H1 (cell line): Measurements from ENCODE around the gene NOC2L. TPM values are rescaled to one million over a fixed set of nuclear protein-coding genes. Genes with fewer than 3 reads are reported as not detected.
A peak's percentile ranks its signal among the peaks of the same experiment; 100 is the strongest.

Source experiments
- ATF2 ChIP-seq: IDR thresholded peaks from 2 replicates; pipeline ENCODE4 v1.6.1; 2012; ENCODE audit warnings: low read length, inconsistent platforms
- ATF3 ChIP-seq: IDR thresholded peaks from 2 replicates; pipeline ENCODE4 v1.6.1; 2011; ENCODE audit warnings: low read depth, mild to moderate bottlenecking, low read length; ENCODE audit not compliant: insufficient read depth
- BCL11A ChIP-seq, 2 experiments: IDR thresholded peaks; one replicate each; pipeline ENCODE4 v1.6.1; 2011; ENCODE audit warnings: low read depth in 2 of 2, low read length in 2 of 2, mild to moderate bottlenecking in 2 of 2
- BRCA1 ChIP-seq: IDR thresholded peaks from 2 replicates; pipeline ENCODE4 v1.6.1; 2012; ENCODE audit warnings: low read depth, low read length, improper control_type of control experiment
- CBX5 ChIP-seq: fragments of 300-800, 300-1000 bp; sonication (generic); IDR thresholded peaks from 2 replicates; pipeline ENCODE4 v1.7.1; 2016; ENCODE audit warnings: antibody characterized with exemption, low read length, low read depth
- CBX8 ChIP-seq: fragments of 300-800, 300-1000 bp; sonication (generic); IDR thresholded peaks from 2 replicates; pipeline ENCODE4 v1.7.1; 2016; ENCODE audit warnings: low read depth, low read length, borderline replicate concordance
- CREB1 ChIP-seq: IDR thresholded peaks from 2 replicates; pipeline ENCODE4 v1.6.1; 2012; ENCODE audit warnings: inconsistent platforms
- E2F6 ChIP-seq: IDR thresholded peaks from 2 replicates; pipeline ENCODE4 v1.6.1; 2012; ENCODE audit warnings: inconsistent platforms
- FOSL1 ChIP-seq: IDR thresholded peaks from 2 replicates; pipeline ENCODE4 v1.6.1; 2011; ENCODE audit warnings: mild to moderate bottlenecking, low read depth, low read length, moderate library complexity; ENCODE audit not compliant: insufficient read depth
- GTF2F1 ChIP-seq: IDR thresholded peaks from 2 replicates; pipeline ENCODE4 v1.6.1; 2012; ENCODE audit warnings: low read depth, low read length, improper control_type of control experiment, borderline replicate concordance
- HDAC2 ChIP-seq, 2 experiments: fragments of 300-600 bp in 1 of 2; sonication (generic) in 1 of 2; IDR thresholded peaks; 2 replicates each; pipeline ENCODE4 v1.6.1; 2011 to 2012; ENCODE audit warnings: low read depth in 2 of 2, low read length in 2 of 2, mild to moderate bottlenecking in 2 of 2, moderate library complexity in 2 of 2, borderline replicate concordance in 1 of 2, inconsistent platforms in 1 of 2
- HDAC6 ChIP-seq: IDR thresholded peaks from one replicate; pipeline ENCODE4 v1.7.1; 2012; ENCODE audit warnings: low read depth, mild to moderate bottlenecking, inconsistent platforms, low read length, moderate library complexity
- JUND ChIP-seq: IDR thresholded peaks from 2 replicates; pipeline ENCODE4 v1.6.1; 2011; ENCODE audit warnings: mild to moderate bottlenecking, improper control_type of control experiment, low read length
- KDM1A ChIP-seq: fragments of 200-600, 300-600 bp; sonication (generic); IDR thresholded peaks from 2 replicates; pipeline ENCODE4 v1.7.1; 2016; ENCODE audit warnings: mild to moderate bottlenecking, low read length, borderline replicate concordance
- PHF8 ChIP-seq: fragments of 200-600 bp; sonication (generic); conservative IDR thresholded peaks from 2 replicates; pipeline ENCODE4 v1.7.1; 2012; ENCODE audit warnings: low read depth, mild to moderate bottlenecking, inconsistent platforms, low read length, moderate library complexity
- POLR2A ChIP-seq, 2 experiments: IDR thresholded peaks; 1 replicate in 1 of 2; 2 replicates in 1 of 2; pipeline ENCODE4 v1.6.1; 2011; ENCODE audit warnings: low read depth in 2 of 2, low read length in 2 of 2, mild to moderate bottlenecking in 2 of 2; ENCODE audit errors: control extremely low read depth in 1 of 2
- POLR2AphosphoS5 ChIP-seq: IDR thresholded peaks from 2 replicates; pipeline ENCODE4 v1.6.1; 2011; ENCODE audit warnings: low read depth, low read length
- SIX5 ChIP-seq: IDR thresholded peaks from 2 replicates; pipeline ENCODE4 v1.6.1; 2011; ENCODE audit warnings: mild to moderate bottlenecking, low read depth, low read length
- TBP ChIP-seq: IDR thresholded peaks from 2 replicates; pipeline ENCODE4 v1.6.1; 2011; ENCODE audit warnings: low read depth, low read length, improper control_type of control experiment
- TCF12 ChIP-seq: IDR thresholded peaks from 2 replicates; pipeline ENCODE4 v1.6.1; 2011; ENCODE audit warnings: low read depth, mild to moderate bottlenecking, low read length
- USF2 ChIP-seq: IDR thresholded peaks from 2 replicates; pipeline ENCODE4 v1.6.1; 2011; ENCODE audit warnings: low read length, improper control_type of control experiment
- polyA plus RNA-seq, 7 experiments: library from polyadenylated mRNA; depleted of rRNA in 3 of 7; stranded (reverse) in 5 of 7; unstranded in 2 of 7; fragments of >200 nt in 5 of 7; fragments of 200-250 nt in 2 of 7; gene quantifications; 1 replicate in 5 of 7; 2 replicates in 1 of 7; 4 replicates in 1 of 7; pipeline versions ENCODE4 v1.2.1 to v1.2.3, GENCODE V29; 2011 to 2013; ENCODE audit warnings: missing spikeins in 2 of 7, mixed read lengths in 2 of 7
- total RNA-seq: library from RNA; stranded (reverse); fragmentation: NEBNext Ultra II Directional; extraction: Animal tissue kit (Norgen Biotek cat#: 25700); gene quantifications from 2 replicates; pipeline ENCODE4 v1.2.1, GENCODE V29; 2021

Gene NOC2L
- total and polyA plus RNA-seq, 2 of the 8 experiments (the other 6 are each of a cell fraction or from before 2014, with no cell fraction given): 74.7 to 130 TPM

- TF ChIP-seq PHF8 (no peak), TCF12 (no peak), HDAC2 (IDR thresholded peaks at IDR 0.05; ENCODE audit: borderline replicate concordance in 1 of 2, low read depth in 2 of 2, low read length in 2 of 2) (0 out of 4 replicates have a peak, but pooled peaks of 1 of the 2 experiments have one; percentile 16), ATF3 (peak; percentile 67), SIX5 (no peak), POLR2A (IDR thresholded peaks at IDR 0.05; ENCODE audit: control extremely low read depth in 1 of 2, low read depth in 2 of 2, low read length in 2 of 2) (no peak), JUND (peak; percentile 99), CBX8 (no peak), BRCA1 (no peak), TBP (no peak), USF2 (no peak), POLR2AphosphoS5 (peak; percentile 69), ATF2 (peak; percentile 99), E2F6 (peak; percentile 82), CREB1 (peak; percentile 100), CBX5 (no peak), BCL11A (IDR thresholded peaks at IDR 0.05; ENCODE audit: low read depth in 2 of 2, low read length in 2 of 2) (no peak), KDM1A (peak; percentile 10; the same call in 1 of the 2 replicates), FOSL1 (no peak), HDAC6 (no peak), GTF2F1 (no peak)
Observed at GRCh38 chr1:1000357-1001056, 41.5 kb upstream of the NOC2L start (continued).
